Gastrocnemius medialis (tissue), 4 donors: ENCODE measurements around the gene PTPN7. TPM values are rescaled to one million over a fixed set of nuclear protein-coding genes. Genes with fewer than 3 reads are reported as not detected.
A peak's percentile ranks its signal among the peaks of the same experiment; 100 is the strongest.

ENCODE experiments used
- ATAC-seq, 2 donors: fragments of 150-250 bp; one replicate each; pipeline ENCODE4 v1.9.1; 2016
- DNase-seq, 2 donors: peaks; one replicate each; pipeline ENCODE4 v3.0.0-alpha.2; 2019
- H3K27ac ChIP-seq, 4 donors: fragments of 200-600 bp; sonication (generic); 1 replicate in 1 of 4; 2 replicates in 3 of 4; pipeline ENCODE4 v1.5.1; 2016 to 2018; ENCODE audit warnings: mild to moderate bottlenecking in 2 of 4, moderate library complexity in 1 of 4
- H3K27me3 ChIP-seq, 3 donors: fragments of 200-600 bp; sonication (generic) in 2 of 3; 1 replicate in 1 of 3; 2 replicates in 2 of 3; pipeline versions ENCODE4 v1.5.1 to v1.6.0; 2016 to 2019; ENCODE audit warnings: mild to moderate bottlenecking in 1 of 3, moderate library complexity in 1 of 3
- H3K36me3 ChIP-seq, 2 donors: fragments of 200-600 bp; sonication (generic) in 1 of 2; one replicate each; pipeline ENCODE4 v1.5.1; 2017 to 2018
- H3K4me1 ChIP-seq, 2 donors: fragments of 200-600 bp; sonication (generic) in 1 of 2; one replicate each; pipeline ENCODE4 v1.5.1; 2016 to 2017; ENCODE audit warnings: mild to moderate bottlenecking in 2 of 2
- H3K4me3 ChIP-seq, 4 donors: fragments of 200-600 bp; sonication (generic) in 3 of 4; 1 replicate in 1 of 4; 2 replicates in 3 of 4; pipeline ENCODE4 v1.5.1; 2016 to 2019; ENCODE audit warnings: mild to moderate bottlenecking in 2 of 4
- H3K9me3 ChIP-seq, 3 donors: fragments of 200-600 bp; sonication (generic) in 2 of 3; 1 replicate in 1 of 3; 2 replicates in 2 of 3; pipeline ENCODE4 v1.5.1; 2016 to 2019
- POLR2A ChIP-seq, 2 donors: fragments of 450-650 bp; IDR thresholded peaks; one replicate each; pipeline ENCODE4 v1.6.1; 2017; ENCODE audit warnings: antibody characterized with exemption in 2 of 2, mild to moderate bottlenecking in 2 of 2, moderate library complexity in 2 of 2
- in situ Hi-C, 4 donors: fragments of 200-750 bp; cut with MboI; loops; one replicate each; pipeline versions ENCODE4 v1.15.0 to v1.8.0; 2017; ENCODE audit warnings: low sequenced_read_pairs in 4 of 4
- intact Hi-C: fragments of 100-400 bp; cut with DNase I; formaldehyde crosslinking; loops from one replicate; pipeline ENCODE4 v1.15.1; 2023; ENCODE audit warnings: low total_unique reads
- total RNA-seq, 4 donors: library from RNA; depleted of rRNA; stranded (reverse); fragments of >200 nt; gene quantifications; one replicate each; pipeline versions ENCODE4 v1.1.0 to v1.2.3, GENCODE V29; 2016
- TF ChIP-seq, protein P1 (sequence below), 5 experiments: fragments of 450-650 bp in 3 of 5; fragments of 200-600 bp in 2 of 5; sonication (generic) in 2 of 5; IDR thresholded peaks in 4 of 5; conservative IDR thresholded peaks in 1 of 5; 1 replicate in 4 of 5; 2 replicates in 1 of 5; pipeline ENCODE4 v1.5.1; 2016 to 2019; ENCODE audit warnings: antibody characterized with exemption in 5 of 5, mild to moderate bottlenecking in 3 of 5, moderate library complexity in 3 of 5

The PTPN7 gene
- total RNA-seq, 4 donors from 2014 or later: 0.19 to 0.76 (median 0.49) TPM

DNA sequence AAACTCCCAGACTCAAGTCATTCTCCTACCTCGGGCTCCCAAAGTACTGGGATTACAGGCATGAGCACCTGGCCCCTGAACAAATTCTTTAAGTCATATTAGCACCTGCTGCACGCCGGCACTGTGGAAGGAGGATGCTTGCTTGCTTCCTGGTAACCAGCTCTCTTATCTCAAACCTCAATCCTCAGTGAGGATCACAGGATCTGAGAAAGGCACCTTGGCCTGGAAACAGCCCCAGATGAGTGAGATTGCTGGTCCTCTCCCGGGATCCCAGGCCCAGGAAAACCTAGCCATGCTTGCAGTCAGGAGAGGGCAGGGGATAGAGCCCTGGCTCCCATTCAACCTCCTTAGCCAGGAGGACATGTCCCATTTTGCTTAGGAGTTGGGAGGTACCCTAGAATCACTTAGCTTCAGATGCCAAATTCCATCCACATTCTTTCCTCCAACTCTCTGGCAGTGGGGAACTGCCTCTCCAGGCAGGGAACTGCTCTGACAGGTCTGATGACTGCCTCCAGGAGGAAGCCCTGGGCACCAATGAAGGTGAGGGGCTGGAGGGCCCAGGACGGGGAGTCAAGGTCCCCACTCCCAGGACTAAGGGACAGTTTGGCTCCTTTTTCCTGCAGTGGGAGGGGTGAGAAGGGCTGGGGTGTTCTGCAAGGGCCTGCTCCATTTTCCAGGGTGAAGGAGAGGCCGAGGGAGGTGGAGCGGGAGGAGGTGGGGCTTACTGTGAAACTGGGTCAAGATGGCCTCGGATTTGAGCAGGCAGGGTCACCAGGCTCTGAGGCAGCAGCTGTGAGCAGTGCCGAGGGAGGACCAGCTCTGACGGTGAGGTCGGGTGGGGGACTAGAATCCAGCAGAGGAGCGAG lies 28.2 kb downstream of the PTPN7 start:
- H3K9me3 ChIP-seq: no peaks in the 10 kb centered on the region
- H3K27ac ChIP-seq: peak overlapping the region; percentile 61 to 79 (median 72)
- in situ Hi-C loops (loop anchor here in 3 of 4 donors (25.0 kb wide), 1 partner anchor 245 kb away; the partner anchor contains the start of gene SHISA4 (in 3 of the 3)), intact Hi-C loops (loop anchor here (10.0 kb wide), 1 partner anchor 247 kb away; the partner anchor contains the start of gene SHISA4)
- H3K36me3 ChIP-seq: peaks cover 0 to 39% of the 10 kb centered on the region in 2 donors
- ATAC-seq (peak; percentile 54 to 74), DNase-seq (peak; percentile 30 to 48)
- TF ChIP-seq, protein P1, sequence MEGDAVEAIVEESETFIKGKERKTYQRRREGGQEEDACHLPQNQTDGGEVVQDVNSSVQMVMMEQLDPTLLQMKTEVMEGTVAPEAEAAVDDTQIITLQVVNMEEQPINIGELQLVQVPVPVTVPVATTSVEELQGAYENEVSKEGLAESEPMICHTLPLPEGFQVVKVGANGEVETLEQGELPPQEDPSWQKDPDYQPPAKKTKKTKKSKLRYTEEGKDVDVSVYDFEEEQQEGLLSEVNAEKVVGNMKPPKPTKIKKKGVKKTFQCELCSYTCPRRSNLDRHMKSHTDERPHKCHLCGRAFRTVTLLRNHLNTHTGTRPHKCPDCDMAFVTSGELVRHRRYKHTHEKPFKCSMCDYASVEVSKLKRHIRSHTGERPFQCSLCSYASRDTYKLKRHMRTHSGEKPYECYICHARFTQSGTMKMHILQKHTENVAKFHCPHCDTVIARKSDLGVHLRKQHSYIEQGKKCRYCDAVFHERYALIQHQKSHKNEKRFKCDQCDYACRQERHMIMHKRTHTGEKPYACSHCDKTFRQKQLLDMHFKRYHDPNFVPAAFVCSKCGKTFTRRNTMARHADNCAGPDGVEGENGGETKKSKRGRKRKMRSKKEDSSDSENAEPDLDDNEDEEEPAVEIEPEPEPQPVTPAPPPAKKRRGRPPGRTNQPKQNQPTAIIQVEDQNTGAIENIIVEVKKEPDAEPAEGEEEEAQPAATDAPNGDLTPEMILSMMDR (IDR thresholded peaks at IDR 0.05 in 4 of 5, conservative IDR thresholded peaks at IDR 0.05 in 1 of 5): no peak
- TF ChIP-seq POLR2A (IDR thresholded peaks at IDR 0.05): no peak
- H3K27me3 ChIP-seq: no peaks in the 10 kb centered on the region
- H3K4me1 ChIP-seq: peaks cover 5 to 14% of the 10 kb centered on the region in 2 donors
- peak overlapping the region in 1 of 4 donors; percentile 9 for H3K4me3 ChIP-seq

DNA sequence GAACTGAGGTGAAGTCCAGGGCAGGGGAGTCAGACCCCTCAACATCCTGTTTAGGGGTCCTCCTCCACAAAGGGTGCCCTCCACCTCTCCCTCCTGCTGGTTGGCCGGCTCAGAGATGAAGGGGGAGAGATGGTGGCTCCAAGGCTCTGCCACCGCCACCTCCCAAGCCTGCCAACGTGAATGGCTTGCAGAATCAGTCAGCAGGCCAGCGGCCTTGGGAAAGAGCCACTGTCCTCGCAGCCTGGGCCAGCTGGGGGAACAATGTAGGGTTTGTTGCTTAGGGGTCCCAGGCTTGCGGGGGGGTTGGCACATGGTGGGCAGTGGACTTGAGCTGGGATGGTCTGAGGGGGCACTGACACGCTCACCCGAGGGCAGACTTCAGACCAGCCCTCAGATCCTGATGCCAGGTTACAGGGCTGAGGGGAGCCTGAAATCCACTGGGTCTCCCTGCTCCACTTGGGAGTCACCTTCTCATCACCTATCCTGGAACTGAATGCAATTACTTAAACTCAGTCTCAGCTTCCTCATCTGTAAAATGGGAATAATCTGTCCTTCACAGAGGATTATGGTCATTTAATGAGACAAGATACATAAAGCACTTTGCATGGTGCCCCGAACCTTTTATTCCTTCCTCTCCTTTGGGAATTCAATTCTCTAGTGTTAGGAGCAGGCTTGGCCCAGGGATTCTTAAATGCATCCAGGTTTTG lies 29.4 kb downstream of the PTPN7 start:
- intact Hi-C loops: loop anchor here (10.0 kb wide), 1 partner anchor 246 kb away; the partner anchor contains the start of gene SHISA4
- H3K27ac ChIP-seq: no peak overlapping the region

DNA sequence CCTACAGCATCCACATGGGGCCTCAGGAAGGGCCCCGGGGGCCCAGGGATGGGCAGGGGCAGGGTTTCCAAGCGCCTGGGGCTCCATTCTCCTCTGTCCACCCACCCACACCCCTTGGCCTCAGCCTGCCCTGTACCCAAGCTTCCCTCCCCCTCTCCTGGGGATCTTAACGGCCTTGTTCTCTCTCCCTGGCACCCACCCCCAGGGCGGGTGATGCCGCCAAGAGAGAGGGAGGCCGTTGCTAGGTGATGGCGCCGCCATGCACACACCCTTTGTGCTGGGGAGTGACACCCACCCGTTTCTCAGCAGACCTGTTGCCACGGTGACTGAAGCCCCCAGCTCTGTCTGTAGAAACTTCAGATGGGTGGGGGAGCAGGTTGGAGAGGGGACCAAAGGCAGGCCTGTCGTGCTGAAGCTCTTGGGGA lies 30.1 kb downstream of the PTPN7 start:
- no peak for TF ChIP-seq POLR2A (IDR thresholded peaks at IDR 0.05)
- TF ChIP-seq, protein P1 (IDR thresholded peaks at IDR 0.05 in 4 of 5, conservative IDR thresholded peaks at IDR 0.05 in 1 of 5): no peak
- intact Hi-C loops (loop anchor here (10.0 kb wide), 1 partner anchor 246 kb away; the partner anchor contains the start of gene SHISA4), in situ Hi-C loops (loop anchor here in 3 of 4 donors (25.0 kb wide), 1 partner anchor 243 kb away; the partner anchor contains the start of gene SHISA4 (in 3 of the 3))
- peaks cover 5 to 14% of the 10 kb centered on the region in 2 donors for H3K4me1 ChIP-seq
- H3K9me3 ChIP-seq: no peaks in the 10 kb centered on the region
- DNase-seq: no peak
- no peak for ATAC-seq
- no peak overlapping the region for H3K4me3 ChIP-seq
- no peaks in the 10 kb centered on the region for H3K27me3 ChIP-seq
- no peak overlapping the region for H3K27ac ChIP-seq
- peaks cover 0 to 25% of the 10 kb centered on the region in 2 donors for H3K36me3 ChIP-seq

More for the DNA sequence above, 29.4 kb downstream of the PTPN7 start:
- in situ Hi-C loops: loop anchor here in 3 of 4 donors (25.0 kb wide), 1 partner anchor 244 kb away; the partner anchor contains the start of gene SHISA4 (in 3 of the 3)
- DNase-seq (no peak), ATAC-seq (no peak)
- no peaks in the 10 kb centered on the region for H3K9me3 ChIP-seq
- no peaks in the 10 kb centered on the region for H3K27me3 ChIP-seq
- no peak overlapping the region for H3K4me3 ChIP-seq
- no peak for TF ChIP-seq POLR2A (IDR thresholded peaks at IDR 0.05)
- TF ChIP-seq, protein P1 (IDR thresholded peaks at IDR 0.05 in 4 of 5, conservative IDR thresholded peaks at IDR 0.05 in 1 of 5): no peak
- peaks cover 0 to 29% of the 10 kb centered on the region in 2 donors for H3K36me3 ChIP-seq
- peaks cover 5 to 14% of the 10 kb centered on the region in 2 donors for H3K4me1 ChIP-seq

DNA sequence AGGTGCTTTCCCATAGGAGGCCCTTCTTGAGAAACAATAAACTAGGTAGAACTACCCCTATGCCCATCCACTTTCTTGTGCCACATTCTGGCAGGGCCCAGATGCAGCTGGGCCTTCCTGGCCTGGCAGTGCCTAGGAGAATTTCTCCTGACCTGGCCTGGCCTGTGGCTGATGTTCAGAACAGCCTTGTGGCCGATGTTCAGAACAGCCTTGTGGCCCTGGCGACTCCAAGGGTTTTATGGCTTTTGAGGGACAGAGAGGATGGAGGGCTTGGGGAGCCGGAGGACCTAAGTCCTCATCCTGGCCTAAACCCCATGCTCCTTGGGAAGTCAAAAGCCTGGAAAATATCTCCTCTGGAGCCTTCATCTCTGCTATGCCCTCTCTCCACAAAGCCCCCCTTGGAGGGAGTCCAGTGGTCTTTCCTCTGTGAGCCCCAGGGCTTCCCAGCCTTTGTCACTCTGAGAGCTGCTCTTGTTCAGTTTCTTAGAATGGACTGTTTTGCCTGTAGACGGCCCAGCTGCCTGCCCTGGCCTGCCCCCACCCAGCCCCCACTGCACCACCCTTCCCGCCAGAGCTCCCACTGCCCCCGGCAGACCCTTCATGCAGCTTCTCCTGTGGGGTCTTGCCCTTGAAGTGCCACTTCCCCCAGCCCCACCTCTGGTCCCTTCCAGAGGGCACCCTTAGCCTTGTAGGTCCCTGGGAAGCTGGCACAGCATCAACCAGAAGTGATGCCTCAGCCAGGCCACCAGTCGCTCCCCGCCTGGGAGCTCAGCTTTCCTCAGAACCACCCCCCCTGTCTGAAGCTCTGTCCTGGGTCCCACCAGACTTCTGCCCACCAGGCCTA lies 30.7 kb downstream of the PTPN7 start:
- TF ChIP-seq, protein P1 (IDR thresholded peaks at IDR 0.05 in 4 of 5, conservative IDR thresholded peaks at IDR 0.05 in 1 of 5): no peak
- no peak for TF ChIP-seq POLR2A (IDR thresholded peaks at IDR 0.05)
- no peak for ATAC-seq
- in situ Hi-C loops: loop anchor here in 3 of 4 donors (25.0 kb wide), 1 partner anchor 242 kb away; the partner anchor contains the start of gene SHISA4 (in 3 of the 3)

More for the DNA sequence above, 30.7 kb downstream of the PTPN7 start:
- Histone ChIP-seq H3K36me3 (peaks cover 0 to 21% of the 10 kb centered on the region in 2 donors), H3K9me3 (no peaks in the 10 kb centered on the region), H3K27me3 (no peaks in the 10 kb centered on the region), H3K4me1 (peaks cover 5 to 14% of the 10 kb centered on the region in 2 donors), H3K27ac (no peak overlapping the region), H3K4me3 (no peak overlapping the region)
- intact Hi-C loops: loop anchor here (10.0 kb wide), 1 partner anchor 245 kb away; the partner anchor contains the start of gene SHISA4
- no peak for DNase-seq
